HEK293 (cell line): ENCODE measurements around the gene VAV3.

ENCODE experiments used
- CTCF ChIA-PET: fragments of 350-600 bp; formaldehyde crosslinking; extraction: SDS; loops from one replicate; lab custom pipeline; 2021; ENCODE audit warnings: antibody characterized with exemption; lab: Yijun Ruan, JAX
- POLR2A ChIA-PET: fragments of 300-600 bp; formaldehyde crosslinking; extraction: SDS; loops from one replicate; lab custom pipeline; 2020; ENCODE audit warnings: antibody characterized with exemption, inconsistent platforms; lab: Yijun Ruan, JAX
- H3K27ac ChIP-seq: fragments of 200-500 bp; sonication (Bioruptor generic); 2 replicates; pipeline ENCODE4 v1.5.1; 2014; ENCODE audit warnings: low read depth, low read length, control low read depth, inconsistent platforms; ENCODE audit errors: extremely low read depth
- H3K36me3 ChIP-seq, 2 experiments: fragments of 200-500 bp in 1 of 2; sonication (Bioruptor generic) in 1 of 2; 1 replicate in 1 of 2; 2 replicates in 1 of 2; pipeline ENCODE4 v1.5.1; 2014 to 2017; ENCODE audit warnings: inconsistent platforms in 2 of 2, low read length in 2 of 2; ENCODE audit not compliant: control insufficient read depth in 2 of 2, insufficient read depth in 1 of 2
- H3K4me1 ChIP-seq: fragments of 200-500 bp; sonication (Bioruptor generic); 2 replicates; pipeline ENCODE4 v1.5.1; 2014; ENCODE audit warnings: mild to moderate bottlenecking, low read length, inconsistent platforms; ENCODE audit not compliant: control insufficient read depth, insufficient read depth
- H3K4me3 ChIP-seq: 2 replicates; pipeline ENCODE4 v1.5.1; 2011; ENCODE audit warnings: low read depth, mild to moderate bottlenecking, control low read depth, low read length, moderate library complexity
- H3K9me3 ChIP-seq: fragments of 200-500 bp; sonication (Bioruptor generic); 2 replicates; pipeline ENCODE4 v1.5.1; 2014; ENCODE audit warnings: low read depth, low read length, inconsistent platforms; ENCODE audit not compliant: control insufficient read depth, insufficient read depth
- BCL11A ChIP-seq: fragments of 450-650 bp; formaldehyde crosslinking; IDR thresholded peaks from 2 replicates; pipeline ENCODE4 v1.5.1; 2016; ENCODE audit warnings: low read depth, missing biosample characterization, missing genetic modification characterization
- BCL11B ChIP-seq: fragments of 450-650 bp; formaldehyde crosslinking; IDR thresholded peaks from 2 replicates; pipeline ENCODE4 v1.5.1; 2016; ENCODE audit warnings: low read depth, missing biosample characterization, missing genetic modification characterization
- CTCF ChIP-seq: fragments of 450-650 bp; formaldehyde crosslinking; IDR thresholded peaks from 2 replicates; pipeline ENCODE4 v1.5.1; 2016; ENCODE audit warnings: missing biosample characterization, missing genetic modification characterization
- GLI2 ChIP-seq: fragments of 450-650 bp; formaldehyde crosslinking; IDR thresholded peaks from 2 replicates; pipeline ENCODE4; 2017; ENCODE audit warnings: missing biosample characterization, missing genetic modification characterization, low read depth, borderline replicate concordance
- OSR2 ChIP-seq: fragments of 450-650 bp; formaldehyde crosslinking; IDR thresholded peaks from 2 replicates; pipeline ENCODE4 v1.5.1; 2016; ENCODE audit warnings: missing biosample characterization, missing genetic modification characterization
- PBX3 ChIP-seq: sonication (generic); formaldehyde crosslinking; IDR thresholded peaks from 2 replicates; pipeline ENCODE4 v1.8.1; 2022; ENCODE audit warnings: mild to moderate bottlenecking, moderate library complexity, missing genetic modification reagents
- REPIN1 ChIP-seq: fragments of 450-650 bp; formaldehyde crosslinking; IDR thresholded peaks from 2 replicates; pipeline ENCODE4 v1.5.1; 2017; ENCODE audit warnings: missing biosample characterization, missing genetic modification characterization, low read depth
- SP2 ChIP-seq: fragments of 450-650 bp; formaldehyde crosslinking; IDR thresholded peaks from 2 replicates; pipeline ENCODE4 v1.5.1; 2016; ENCODE audit warnings: missing biosample characterization, missing genetic modification characterization
- ZBTB17 ChIP-seq: fragments of 450-650 bp; formaldehyde crosslinking; IDR thresholded peaks from 2 replicates; pipeline ENCODE4 v1.5.1; 2016; ENCODE audit warnings: missing biosample characterization, missing genetic modification characterization
- ZBTB44 ChIP-seq: fragments of 450-650 bp; IDR thresholded peaks from 2 replicates; pipeline ENCODE4 v1.5.1; 2018; ENCODE audit warnings: missing biosample characterization, mild to moderate bottlenecking, missing genetic modification characterization
- ZEB2 ChIP-seq: fragments of 450-650 bp; formaldehyde crosslinking; IDR thresholded peaks from 2 replicates; pipeline ENCODE4 v1.5.1; 2016; ENCODE audit warnings: missing biosample characterization, missing genetic modification characterization
- ZNF211 ChIP-seq: fragments of 450-650 bp; formaldehyde crosslinking; IDR thresholded peaks from 2 replicates; pipeline ENCODE4 v1.5.1; 2016; ENCODE audit warnings: low read depth, missing biosample characterization, missing genetic modification characterization
- ZNF214 ChIP-seq: fragments of 450-650 bp; formaldehyde crosslinking; IDR thresholded peaks from 2 replicates; pipeline ENCODE4 v1.5.1; 2017; ENCODE audit warnings: missing biosample characterization, mild to moderate bottlenecking, missing genetic modification characterization, borderline replicate concordance
- ZNF223 ChIP-seq: fragments of 450-650 bp; formaldehyde crosslinking; IDR thresholded peaks from 2 replicates; pipeline ENCODE4 v1.5.1; 2016; ENCODE audit warnings: missing biosample characterization, missing genetic modification characterization
- ZNF248 ChIP-seq: fragments of 450-650 bp; formaldehyde crosslinking; IDR thresholded peaks from 2 replicates; pipeline ENCODE4 v1.5.1; 2017; ENCODE audit warnings: missing biosample characterization, missing genetic modification characterization
- ZNF274 ChIP-seq, 2 experiments: fragments of 200-500 bp in 1 of 2; fragments of 450-650 bp in 1 of 2; sonication (Bioruptor generic) in 1 of 2; formaldehyde crosslinking in 1 of 2; IDR thresholded peaks; 2 replicates each; pipeline versions ENCODE4 v1.5.1 to v1.6.1; 2014 to 2016; ENCODE audit warnings: borderline replicate concordance in 1 of 2, inconsistent platforms in 1 of 2, low read length in 1 of 2, missing biosample characterization in 1 of 2, missing genetic modification characterization in 1 of 2
- ZNF426 ChIP-seq: fragments of 450-650 bp; formaldehyde crosslinking; IDR thresholded peaks from 2 replicates; pipeline ENCODE4 v1.5.1; 2017; ENCODE audit warnings: missing biosample characterization, missing genetic modification characterization, mild to moderate bottlenecking, inconsistent platforms, moderate library complexity
- ZNF433 ChIP-seq: fragments of 450-650 bp; formaldehyde crosslinking; IDR thresholded peaks from 2 replicates; pipeline ENCODE4 v1.5.1; 2016; ENCODE audit warnings: missing biosample characterization, missing genetic modification characterization, low read depth
- ZNF518A ChIP-seq: fragments of 450-650 bp; formaldehyde crosslinking; conservative IDR thresholded peaks from 2 replicates; pipeline ENCODE4 v1.5.1; 2016; ENCODE audit warnings: low read depth, missing biosample characterization, missing genetic modification characterization
- ZNF548 ChIP-seq: fragments of 450-650 bp; formaldehyde crosslinking; IDR thresholded peaks from 2 replicates; pipeline ENCODE4 v1.5.1; 2016; ENCODE audit warnings: missing biosample characterization, missing genetic modification characterization
- ZNF571 ChIP-seq: fragments of 450-650 bp; formaldehyde crosslinking; IDR thresholded peaks from 2 replicates; pipeline ENCODE4 v1.5.0; 2017; ENCODE audit warnings: missing biosample characterization, missing genetic modification characterization
- ZNF629 ChIP-seq: fragments of 450-650 bp; formaldehyde crosslinking; IDR thresholded peaks from 2 replicates; pipeline ENCODE4 v1.5.1; 2017; ENCODE audit warnings: missing biosample characterization, missing genetic modification characterization
- ZNF677 ChIP-seq: fragments of 450-650 bp; IDR thresholded peaks from 2 replicates; pipeline ENCODE4 v1.5.0; 2018; ENCODE audit warnings: missing biosample characterization, mild to moderate bottlenecking, missing genetic modification characterization, moderate library complexity
- ZNF747 ChIP-seq: fragments of 450-650 bp; formaldehyde crosslinking; IDR thresholded peaks from 2 replicates; pipeline ENCODE4 v1.5.1; 2016; ENCODE audit warnings: missing biosample characterization, missing genetic modification characterization
- ZNF792 ChIP-seq: fragments of 450-650 bp; formaldehyde crosslinking; IDR thresholded peaks from 2 replicates; pipeline ENCODE4 v1.5.1; 2016; ENCODE audit warnings: missing biosample characterization, missing genetic modification characterization

VAV3 gene

GRCh38 chr1:107806902-107807301, 158.1 kb downstream of the VAV3 start:
- H3K9me3 ChIP-seq: no peaks in the 10 kb centered on the region
- POLR2A ChIA-PET: no interaction called here
- TF ChIP-seq ZNF571 (tag by site-specific recombination) (no peak), ZEB2 (no peak), SP2 (no peak), ZNF223 (tag by site-specific recombination) (no peak), ZNF248 (tag by site-specific recombination) (no peak), REPIN1 (no peak), ZNF518A (tag by site-specific recombination) (no peak), ZNF433 (tag by site-specific recombination) (no peak), GLI2 (tag by site-specific recombination) (no peak), OSR2 (tag by site-specific recombination) (no peak), CTCF (tag by site-specific recombination) (no peak), ZNF629 (tag by site-specific recombination) (no peak)
- no peak overlapping the region for H3K27ac ChIP-seq
- CTCF ChIA-PET: no interaction called here
- H3K4me1 ChIP-seq: no peaks in the 10 kb centered on the region
- no peak overlapping the region for H3K4me3 ChIP-seq
- H3K36me3 ChIP-seq: no peaks in the 10 kb centered on the region

GRCh38 chr1:107804741-107805140, 160.2 kb downstream of the VAV3 start:
- Histone ChIP-seq H3K4me1 (no peaks in the 10 kb centered on the region), H3K4me3 (no peak overlapping the region), H3K36me3 (no peaks in the 10 kb centered on the region), H3K27ac (no peak overlapping the region), H3K9me3 (no peaks in the 10 kb centered on the region)
- POLR2A ChIA-PET: no interaction called here
- CTCF ChIA-PET: no interaction called here
- no peak for TF ChIP-seq BCL11A (tag by site-specific recombination)
- no peak for TF ChIP-seq ZNF677
- no peak for TF ChIP-seq ZBTB44 (tag by site-specific recombination)

GRCh38 chr1:107804134-107804533, 160.8 kb downstream of the VAV3 start:
- Histone ChIP-seq H3K9me3 (no peaks in the 10 kb centered on the region), H3K27ac (no peak overlapping the region), H3K4me3 (no peak overlapping the region), H3K4me1 (no peaks in the 10 kb centered on the region), H3K36me3 (no peaks in the 10 kb centered on the region)
- POLR2A ChIA-PET: no interaction called here
- CTCF ChIA-PET: no interaction called here
- TF ChIP-seq ZNF747 (tag by site-specific recombination): no peak
- no peak for TF ChIP-seq PBX3
- TF ChIP-seq ZBTB17 (tag by site-specific recombination): no peak
- TF ChIP-seq ZNF792: no peak
- no peak for TF ChIP-seq ZNF426 (tag by site-specific recombination)
- TF ChIP-seq ZNF211 (tag by site-specific recombination): no peak
- TF ChIP-seq ZNF548 (tag by site-specific recombination): no peak
- TF ChIP-seq BCL11B (tag by site-specific recombination): no peak
- TF ChIP-seq ZNF214: no peak
- no peak for TF ChIP-seq ZNF274 (IDR thresholded peaks at IDR 0.05; ENCODE audit: low read length)
- TF ChIP-seq ZNF274 (tag by site-specific recombination; IDR thresholded peaks at IDR 0.05; ENCODE audit: borderline replicate concordance): no peak
